Calu3 (cell line): Measurements from ENCODE around the gene FGD3. TPM values are rescaled to one million over a fixed set of nuclear protein-coding genes. Genes with fewer than 3 reads are reported as not detected.

Source experiments
- BruUV-seq: library from RNA; stranded (reverse); fragments of 400-500 nt; replicated peaks from 2 replicates; lab custom pipeline; 2021; lab: Mats Ljungman, UMichigan
- CTCF ChIA-PET: fragments of 300-600 bp; sonication (Branson Sonifier 250); formaldehyde crosslinking; loops from one replicate; lab custom pipeline; 2022; ENCODE audit warnings: antibody characterized with exemption; lab: Charles Lee
- DNase-seq: peaks from one replicate; pipeline ENCODE4 v3.0.0; 2022
- H3K27ac Mint-ChIP-seq: one replicate; pipeline ENCODE4 v1.8.0; 2022; ENCODE audit warnings: mixed read lengths; ENCODE audit not compliant: unreplicated experiment
- H3K27me3 Mint-ChIP-seq: one replicate; pipeline ENCODE4 v1.8.0; 2022; ENCODE audit warnings: mixed read lengths; ENCODE audit not compliant: unreplicated experiment
- H3K36me3 Mint-ChIP-seq: one replicate; pipeline ENCODE4 v1.8.0; 2022; ENCODE audit warnings: mild to moderate bottlenecking, moderate library complexity, mixed read lengths; ENCODE audit not compliant: insufficient read depth, unreplicated experiment
- H3K4me1 Mint-ChIP-seq: one replicate; pipeline ENCODE4 v1.8.0; 2022; ENCODE audit warnings: mild to moderate bottlenecking, low read depth, mixed read lengths; ENCODE audit not compliant: unreplicated experiment
- H3K4me3 Mint-ChIP-seq: one replicate; pipeline ENCODE4 v1.8.0; 2022; ENCODE audit warnings: mild to moderate bottlenecking, low read depth, moderate library complexity, mixed read lengths; ENCODE audit not compliant: unreplicated experiment
- H3K9me3 Mint-ChIP-seq: one replicate; pipeline ENCODE4 v1.8.0; 2022; ENCODE audit warnings: low read depth, mixed read lengths; ENCODE audit not compliant: unreplicated experiment
- intact Hi-C: fragments of 100-400 bp; cut with micrococcal nuclease; formaldehyde crosslinking; loops from one replicate; pipeline ENCODE4 v1.10.0; 2022; ENCODE audit not compliant: unreplicated experiment
- total RNA-seq: library from RNA; stranded (reverse); gene quantifications from 2 replicates; pipeline ENCODE4 v1.2.3, GENCODE V29; 2022
- TF ChIP-seq, protein P1 (sequence below): fragments of 200-600 bp; IDR thresholded peaks from one replicate; pipeline ENCODE4 v1.8.0; 2022; ENCODE audit warnings: antibody characterized with exemption; ENCODE audit not compliant: unreplicated experiment

FGD3 gene
- total RNA-seq, 1 experiment from 2014 or later: 3.1 TPM

DNA sequence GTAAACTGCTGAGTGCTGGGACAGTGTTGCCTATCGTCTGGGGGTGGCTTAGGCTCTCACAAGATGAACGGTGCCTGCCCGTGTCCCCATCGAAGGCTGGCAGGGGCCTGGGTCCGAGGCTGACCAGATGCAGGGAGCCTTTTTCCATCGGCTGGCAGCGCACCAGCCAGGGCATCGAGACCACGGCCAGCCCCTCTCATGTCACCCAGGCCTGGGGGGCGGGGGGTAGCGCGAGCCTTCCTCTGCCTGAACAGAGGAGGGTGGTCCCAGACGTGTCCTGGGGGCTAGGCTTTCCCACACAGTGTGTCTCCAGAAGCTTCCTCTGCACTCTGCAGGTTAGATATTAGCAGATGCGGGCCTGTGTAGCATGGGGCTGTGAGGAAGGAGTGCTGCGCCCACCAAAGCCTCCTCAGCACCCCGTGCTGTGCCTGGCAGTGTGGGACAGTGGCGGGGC, 17.3 kb downstream of the FGD3 start:
- Mint-ChIP-seq H3K9me3 (no peaks in the 10 kb centered on the region), H3K36me3 (no peaks in the 10 kb centered on the region), H3K4me1 (no peaks in the 10 kb centered on the region), H3K4me3 (no peak overlapping the region), H3K27ac (no peak overlapping the region), H3K27me3 (no peaks in the 10 kb centered on the region)
- DNase-seq: no peak
- TF ChIP-seq, protein P1, sequence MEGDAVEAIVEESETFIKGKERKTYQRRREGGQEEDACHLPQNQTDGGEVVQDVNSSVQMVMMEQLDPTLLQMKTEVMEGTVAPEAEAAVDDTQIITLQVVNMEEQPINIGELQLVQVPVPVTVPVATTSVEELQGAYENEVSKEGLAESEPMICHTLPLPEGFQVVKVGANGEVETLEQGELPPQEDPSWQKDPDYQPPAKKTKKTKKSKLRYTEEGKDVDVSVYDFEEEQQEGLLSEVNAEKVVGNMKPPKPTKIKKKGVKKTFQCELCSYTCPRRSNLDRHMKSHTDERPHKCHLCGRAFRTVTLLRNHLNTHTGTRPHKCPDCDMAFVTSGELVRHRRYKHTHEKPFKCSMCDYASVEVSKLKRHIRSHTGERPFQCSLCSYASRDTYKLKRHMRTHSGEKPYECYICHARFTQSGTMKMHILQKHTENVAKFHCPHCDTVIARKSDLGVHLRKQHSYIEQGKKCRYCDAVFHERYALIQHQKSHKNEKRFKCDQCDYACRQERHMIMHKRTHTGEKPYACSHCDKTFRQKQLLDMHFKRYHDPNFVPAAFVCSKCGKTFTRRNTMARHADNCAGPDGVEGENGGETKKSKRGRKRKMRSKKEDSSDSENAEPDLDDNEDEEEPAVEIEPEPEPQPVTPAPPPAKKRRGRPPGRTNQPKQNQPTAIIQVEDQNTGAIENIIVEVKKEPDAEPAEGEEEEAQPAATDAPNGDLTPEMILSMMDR: no peak
- BruUV-seq: no TSS peak
- CTCF ChIA-PET: no interaction called here
- intact Hi-C loops: no loop called here

DNA sequence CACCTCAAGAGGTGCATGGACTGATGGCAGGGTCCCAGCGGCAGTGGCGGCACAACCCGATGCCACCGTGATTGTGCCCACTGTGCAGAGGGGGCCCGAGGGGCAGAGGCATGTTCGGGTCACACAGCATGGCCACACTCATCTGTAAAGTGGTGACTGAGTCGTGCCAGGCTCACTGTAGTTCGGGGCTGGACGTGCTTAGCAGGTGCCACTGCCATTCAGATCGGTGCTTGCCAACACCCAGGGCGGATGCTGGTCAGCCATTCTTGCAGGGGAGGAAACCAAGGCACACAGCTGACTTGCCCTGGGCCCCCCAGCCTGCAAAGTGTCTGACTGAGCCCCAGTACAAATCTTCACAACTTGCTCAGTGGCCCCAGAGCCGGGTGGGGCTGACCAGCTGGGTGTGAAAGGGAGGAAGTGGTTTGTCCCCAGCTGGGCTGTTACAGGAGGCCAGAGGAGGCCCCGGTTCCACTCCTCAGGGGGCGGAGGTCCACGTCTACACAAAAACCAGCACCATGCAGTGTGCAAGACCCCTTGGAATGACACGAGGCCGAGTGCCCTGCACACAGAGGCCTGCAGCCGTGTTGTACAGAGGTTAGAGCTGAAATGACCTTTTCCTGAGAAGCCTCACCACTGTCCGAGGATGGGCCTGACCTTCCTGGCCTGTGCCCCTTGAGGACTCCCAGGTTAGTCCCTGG, 17.9 kb downstream of the FGD3 start:
- Mint-ChIP-seq H3K4me3 (no peak overlapping the region), H3K36me3 (no peaks in the 10 kb centered on the region), H3K4me1 (no peaks in the 10 kb centered on the region), H3K9me3 (no peaks in the 10 kb centered on the region), H3K27ac (no peak overlapping the region), H3K27me3 (no peaks in the 10 kb centered on the region)
- intact Hi-C loops: no loop called here
- TF ChIP-seq, protein P1: no peak
- BruUV-seq: no TSS peak
- CTCF ChIA-PET: no interaction called here
- no peak for DNase-seq

DNA sequence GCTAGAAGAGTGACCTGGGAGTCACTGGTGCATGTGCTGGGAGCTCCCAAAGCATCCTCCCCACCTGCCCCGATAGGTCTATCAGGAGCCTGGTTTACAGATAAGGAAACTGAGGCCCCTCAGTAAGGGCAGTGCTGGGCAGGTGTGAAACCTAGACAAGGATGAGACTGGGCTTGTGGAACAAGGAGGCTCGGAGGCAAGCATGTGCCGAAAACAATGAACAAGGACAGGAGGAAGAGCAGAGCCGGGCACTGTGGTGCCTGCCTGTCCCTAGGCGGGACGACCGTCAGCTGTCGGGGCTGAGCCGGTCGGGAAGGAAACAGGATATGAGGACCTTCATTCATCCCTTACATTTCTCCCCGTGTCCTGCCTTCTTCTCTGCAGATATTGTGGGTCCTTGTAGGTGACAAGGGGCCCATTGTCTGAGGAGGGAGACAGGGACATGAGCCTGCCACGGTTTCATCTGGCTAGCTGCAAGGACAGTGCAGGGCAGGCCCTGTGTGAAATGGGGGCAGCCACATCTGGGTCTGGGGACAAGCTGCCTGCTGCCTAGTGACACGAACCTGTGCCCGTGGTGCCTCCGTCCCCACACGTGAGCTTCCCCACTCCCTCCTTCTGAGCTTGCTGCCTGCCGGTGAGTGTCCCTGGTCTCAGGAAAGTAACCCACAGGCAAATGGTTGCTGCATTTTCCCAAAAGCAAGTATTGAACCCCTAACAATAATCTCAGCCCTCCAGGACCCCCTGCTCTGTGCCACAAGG, 18.6 kb downstream of the FGD3 start:
- TF ChIP-seq, protein P1: no peak
- BruUV-seq: no TSS peak
- no peaks in the 10 kb centered on the region for H3K27me3 Mint-ChIP-seq
- H3K27ac Mint-ChIP-seq: no peak overlapping the region
- no peaks in the 10 kb centered on the region for H3K4me1 Mint-ChIP-seq
- H3K36me3 Mint-ChIP-seq: no peaks in the 10 kb centered on the region
- H3K9me3 Mint-ChIP-seq: no peaks in the 10 kb centered on the region
- H3K4me3 Mint-ChIP-seq: no peak overlapping the region
- CTCF ChIA-PET: no interaction called here
- DNase-seq: no peak
- intact Hi-C loops: no loop called here

DNA sequence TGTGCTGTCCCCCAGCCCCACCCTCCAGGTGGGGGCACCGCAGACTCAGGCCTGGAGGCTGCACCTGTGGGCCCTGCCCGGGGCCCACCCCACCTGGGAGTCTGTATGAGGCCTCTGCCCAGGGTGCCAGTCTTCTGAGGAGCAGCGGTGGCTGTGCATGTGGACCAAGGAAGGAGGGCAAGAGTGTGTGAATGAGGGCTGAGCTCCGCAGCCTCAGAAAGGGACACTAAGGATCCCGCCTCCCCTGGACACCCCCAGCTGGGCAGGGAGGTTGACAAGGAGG, 19.1 kb downstream of the FGD3 start:
- no TSS peak for BruUV-seq
- TF ChIP-seq, protein P1: no peak
- H3K4me3 Mint-ChIP-seq: no peak overlapping the region
- no peak overlapping the region for H3K27ac Mint-ChIP-seq
- intact Hi-C loops: no loop called here
- CTCF ChIA-PET: no interaction called here
- H3K27me3 Mint-ChIP-seq: no peaks in the 10 kb centered on the region
- H3K9me3 Mint-ChIP-seq: no peaks in the 10 kb centered on the region
- no peaks in the 10 kb centered on the region for H3K4me1 Mint-ChIP-seq
- DNase-seq: no peak
- H3K36me3 Mint-ChIP-seq: no peaks in the 10 kb centered on the region
